ENCODE results near the gene RNF227. TPM values are rescaled to one million over a fixed set of nuclear protein-coding genes. Genes with fewer than 3 reads are reported as not detected.

RNF227 gene
- total RNA-seq, result 32.9 TPM

GRCh38 chr17:7915611-7916384 lies at the start of gene RNF227:
RNF227 (minus strand) TSS chr17:7916289; CDS start chr17:7916195, 94 bp downstream.

GRCh38 chr17:7931709-7932482 lies 15.8 kb upstream of the RNF227 start, which contains the start of the genes CNTROB and TRAPPC1:
CNTROB (plus strand) TSS chr17:7932206; CDS start chr17:7933080, 874 bp downstream.
TRAPPC1 (minus strand) TSS chr17:7931946; CDS start chr17:7931829, 117 bp downstream.

GRCh38 chr17:7929158-7930023 lies 13.3 kb upstream of the RNF227 start, which contains the start of gene KCNAB3:
KCNAB3 (minus strand) TSS chr17:7929856; CDS start chr17:7929435, 421 bp downstream.

GRCh38 chr17:7888184-7888920 lies 27.7 kb downstream of the RNF227 start, which contains the start of gene CHD3:
CHD3 (plus strand) TSS chr17:7888789; CDS start chr17:7889001, 212 bp downstream.

Other genes with a start within 250 kb of the RNF227 start
- gene TP53, start 228.8 kb downstream of the RNF227 start, total RNA-seq, result 27.9 TPM
- gene WRAP53, start 227.8 kb downstream of the RNF227 start, total RNA-seq, result 5.6 TPM
- 10.0 TPM for gene EFNB3, start 211.1 kb downstream of the RNF227 start, total RNA-seq
- 0.60 TPM for gene DNAH2, start 198.5 kb downstream of the RNF227 start, total RNA-seq
- gene KDM6B, start 82.1 kb downstream of the RNF227 start, total RNA-seq, result 24.5 TPM
- gene TMEM88, start 61.2 kb downstream of the RNF227 start, total RNA-seq, result 4.4 TPM
- 24.0 TPM for gene NAA38, start 58.7 kb downstream of the RNF227 start, total RNA-seq
- 24.2 TPM for gene CYB5D1, start 58.3 kb downstream of the RNF227 start, total RNA-seq
- 140 TPM for gene CHD3, start 27.5 kb downstream of the RNF227 start, total RNA-seq
- gene KCNAB3, start 13.6 kb upstream of the RNF227 start, total RNA-seq, result 8.0 TPM
- gene TRAPPC1, start 15.7 kb upstream of the RNF227 start, total RNA-seq, result 35.0 TPM
- gene CNTROB, start 15.9 kb upstream of the RNF227 start, total RNA-seq, result 30.6 TPM
- 26.8 TPM for gene GUCY2D, start 86.3 kb upstream of the RNF227 start, total RNA-seq
- 0.27 TPM for gene ALOX15B, start 122.8 kb upstream of the RNF227 start, total RNA-seq
- gene ALOX12B, start 171.4 kb upstream of the RNF227 start, total RNA-seq, result 0.99 TPM
- not detected for gene ALOXE3, start 202.2 kb upstream of the RNF227 start, total RNA-seq
- not detected for gene HES7, start 207.8 kb upstream of the RNF227 start, total RNA-seq
- gene PER1, start 236.1 kb upstream of the RNF227 start, total RNA-seq, result 75.9 TPM
- 47.6 TPM for gene VAMP2, start 246.7 kb upstream of the RNF227 start, total RNA-seq